Measurements from ENCODE around the gene CD82. TPM values are rescaled to one million over a fixed set of nuclear protein-coding genes. Genes with fewer than 3 reads are reported as not detected.

CD82 gene
- total and polyA plus RNA-seq, 7 donors: 4.2 to 67.4 (median 11.4) TPM

DNA sequence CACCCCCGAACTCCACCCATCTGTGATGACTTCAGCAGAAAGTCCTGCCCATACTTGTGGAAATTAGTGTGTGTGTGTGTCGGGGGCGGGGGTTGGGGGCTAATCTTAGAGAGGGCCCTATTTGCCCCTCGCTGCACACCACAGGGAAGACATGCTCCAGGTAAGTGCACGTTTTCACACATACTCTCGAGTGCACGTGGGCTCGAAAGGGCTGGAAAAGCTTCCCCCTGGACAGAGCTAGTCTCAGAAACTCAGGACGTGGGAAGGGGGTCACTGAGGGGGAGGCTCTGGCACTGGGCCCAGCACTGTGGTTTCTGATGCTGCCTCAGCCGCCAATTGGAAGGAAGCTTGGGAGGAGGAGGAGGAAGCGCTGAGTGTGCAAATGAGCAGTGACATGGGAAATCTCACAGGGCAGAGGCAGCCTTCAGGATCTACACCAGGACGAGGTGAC lies 40.7 kb upstream of the CD82 start:
- WGBS, 2 donors: 67 to 82% methylated on average over 12 of the region's 12 CpGs
- TF ChIP-seq, protein P1, sequence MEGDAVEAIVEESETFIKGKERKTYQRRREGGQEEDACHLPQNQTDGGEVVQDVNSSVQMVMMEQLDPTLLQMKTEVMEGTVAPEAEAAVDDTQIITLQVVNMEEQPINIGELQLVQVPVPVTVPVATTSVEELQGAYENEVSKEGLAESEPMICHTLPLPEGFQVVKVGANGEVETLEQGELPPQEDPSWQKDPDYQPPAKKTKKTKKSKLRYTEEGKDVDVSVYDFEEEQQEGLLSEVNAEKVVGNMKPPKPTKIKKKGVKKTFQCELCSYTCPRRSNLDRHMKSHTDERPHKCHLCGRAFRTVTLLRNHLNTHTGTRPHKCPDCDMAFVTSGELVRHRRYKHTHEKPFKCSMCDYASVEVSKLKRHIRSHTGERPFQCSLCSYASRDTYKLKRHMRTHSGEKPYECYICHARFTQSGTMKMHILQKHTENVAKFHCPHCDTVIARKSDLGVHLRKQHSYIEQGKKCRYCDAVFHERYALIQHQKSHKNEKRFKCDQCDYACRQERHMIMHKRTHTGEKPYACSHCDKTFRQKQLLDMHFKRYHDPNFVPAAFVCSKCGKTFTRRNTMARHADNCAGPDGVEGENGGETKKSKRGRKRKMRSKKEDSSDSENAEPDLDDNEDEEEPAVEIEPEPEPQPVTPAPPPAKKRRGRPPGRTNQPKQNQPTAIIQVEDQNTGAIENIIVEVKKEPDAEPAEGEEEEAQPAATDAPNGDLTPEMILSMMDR (IDR thresholded peaks at IDR 0.05): no peak
- TF ChIP-seq POLR2AphosphoS5 (IDR thresholded peaks at IDR 0.05) (no peak), EP300 (IDR thresholded peaks at IDR 0.05) (no peak), POLR2A (IDR thresholded peaks at IDR 0.05) (no peak)
- intact Hi-C loops (cut with DNase I): no loop called here
- Histone ChIP-seq H3K4me1 (peaks cover 0 to 10% (median 5%) of the 10 kb centered on the region in 4 donors), H3K4me3 (no peak overlapping the region), H3K9me3 (no peaks in the 10 kb centered on the region), H3K36me3 (no peaks in the 10 kb centered on the region), H3K27ac (no peak overlapping the region), H3K27me3 (peaks cover 0 to 15% (median 1%) of the 10 kb centered on the region in 3 donors)
- DNase-seq: no peak

GRCh38 chr11:44525473-44526252 lies 39.8 kb upstream of the CD82 start:
- no peak for DNase-seq
- TF ChIP-seq POLR2AphosphoS5 (IDR thresholded peaks at IDR 0.05) (no peak), POLR2A (IDR thresholded peaks at IDR 0.05) (no peak), EP300 (IDR thresholded peaks at IDR 0.05) (no peak)
- TF ChIP-seq, protein P1 (IDR thresholded peaks at IDR 0.05): no peak
- intact Hi-C loops (cut with DNase I): no loop called here

DNA sequence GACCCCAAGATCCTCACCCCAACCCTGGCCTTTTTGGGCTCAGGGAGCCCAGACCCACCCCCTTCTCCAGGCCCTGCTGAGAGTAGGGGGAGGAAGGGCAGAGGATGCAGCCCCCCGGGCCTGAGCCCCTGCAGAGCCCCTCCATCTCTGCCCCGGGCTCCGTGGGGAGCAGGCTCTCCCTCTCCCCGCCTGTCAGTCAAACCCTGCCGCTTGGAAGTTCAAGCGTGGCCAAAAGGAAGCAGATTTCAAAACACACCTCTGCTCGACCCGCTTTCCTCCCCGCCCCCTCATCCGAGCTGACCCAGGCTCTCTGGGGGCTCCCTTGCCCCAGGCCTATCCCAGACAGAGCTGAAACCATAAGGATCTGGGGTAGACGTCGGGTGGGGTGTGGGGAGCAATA lies 39.0 kb upstream of the CD82 start:
- no peaks in the 10 kb centered on the region for H3K36me3 ChIP-seq
- no peak overlapping the region for H3K27ac ChIP-seq
- TF ChIP-seq, protein P1 (IDR thresholded peaks at IDR 0.05): no peak
- TF ChIP-seq POLR2A (IDR thresholded peaks at IDR 0.05): no peak
- no peak for TF ChIP-seq EP300 (IDR thresholded peaks at IDR 0.05)
- TF ChIP-seq POLR2AphosphoS5 (IDR thresholded peaks at IDR 0.05): no peak
- H3K4me3 ChIP-seq: no peak overlapping the region
- WGBS, 2 donors: 70 to 89% methylated on average over 12 of the region's 12 CpGs
- H3K4me1 ChIP-seq: no peaks in the 10 kb centered on the region
- peaks cover 0 to 11% (median 0%) of the 10 kb centered on the region in 3 donors for H3K27me3 ChIP-seq
- DNase-seq: no peak
- intact Hi-C loops (cut with DNase I): no loop called here
- no peaks in the 10 kb centered on the region for H3K9me3 ChIP-seq

More at GRCh38 chr11:44525473-44526252, 39.8 kb upstream of the CD82 start:
- no peak overlapping the region for H3K4me3 ChIP-seq
- peaks cover 0 to 11% (median 0%) of the 10 kb centered on the region in 3 donors for H3K27me3 ChIP-seq
- no peak overlapping the region for H3K27ac ChIP-seq
- H3K4me1 ChIP-seq: peaks cover 0 to 1% (median under 1%) of the 10 kb centered on the region in 4 donors
- no peaks in the 10 kb centered on the region for H3K36me3 ChIP-seq
- H3K9me3 ChIP-seq: no peaks in the 10 kb centered on the region
- WGBS, 2 donors: 91 to 92% methylated on average over 20 of the region's 20 CpGs

DNA sequence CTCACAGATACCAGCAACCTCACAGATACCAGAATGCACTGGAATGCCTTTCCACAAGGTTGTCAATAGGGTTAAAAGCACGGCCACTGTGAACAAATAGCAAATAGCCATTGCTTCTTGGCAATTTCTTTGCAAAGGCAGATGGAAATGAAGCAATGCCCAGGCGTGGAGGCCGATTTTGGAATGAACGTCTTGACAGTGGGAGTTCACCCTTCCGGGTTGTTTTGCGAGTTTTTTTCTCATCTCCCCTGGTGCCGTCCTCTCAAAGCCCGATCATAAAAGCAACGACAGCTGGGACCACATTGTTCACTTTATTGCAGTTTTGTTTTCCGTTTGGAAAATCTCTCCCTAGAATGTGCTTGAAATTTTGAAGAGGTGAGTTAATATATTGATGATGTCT lies 38.0 kb upstream of the CD82 start:
- H3K4me3 ChIP-seq: no peak overlapping the region
- DNase-seq: no peak
- no peaks in the 10 kb centered on the region for H3K4me1 ChIP-seq
- H3K27me3 ChIP-seq: peaks cover 0 to 11% (median 0%) of the 10 kb centered on the region in 3 donors
- WGBS, 2 donors: 17 to 71% methylated on average over 10 of the region's 10 CpGs
- no peaks in the 10 kb centered on the region for H3K9me3 ChIP-seq
- intact Hi-C loops (cut with DNase I): no loop called here
- H3K27ac ChIP-seq: no peak overlapping the region
- no peaks in the 10 kb centered on the region for H3K36me3 ChIP-seq
- TF ChIP-seq EP300 (IDR thresholded peaks at IDR 0.05): no peak
- TF ChIP-seq POLR2AphosphoS5 (IDR thresholded peaks at IDR 0.05): no peak
- TF ChIP-seq, protein P1 (IDR thresholded peaks at IDR 0.05): no peak
- TF ChIP-seq POLR2A (IDR thresholded peaks at IDR 0.05): no peak
